ENCODE results near the gene RACK1.

The RACK1 gene

DNA sequence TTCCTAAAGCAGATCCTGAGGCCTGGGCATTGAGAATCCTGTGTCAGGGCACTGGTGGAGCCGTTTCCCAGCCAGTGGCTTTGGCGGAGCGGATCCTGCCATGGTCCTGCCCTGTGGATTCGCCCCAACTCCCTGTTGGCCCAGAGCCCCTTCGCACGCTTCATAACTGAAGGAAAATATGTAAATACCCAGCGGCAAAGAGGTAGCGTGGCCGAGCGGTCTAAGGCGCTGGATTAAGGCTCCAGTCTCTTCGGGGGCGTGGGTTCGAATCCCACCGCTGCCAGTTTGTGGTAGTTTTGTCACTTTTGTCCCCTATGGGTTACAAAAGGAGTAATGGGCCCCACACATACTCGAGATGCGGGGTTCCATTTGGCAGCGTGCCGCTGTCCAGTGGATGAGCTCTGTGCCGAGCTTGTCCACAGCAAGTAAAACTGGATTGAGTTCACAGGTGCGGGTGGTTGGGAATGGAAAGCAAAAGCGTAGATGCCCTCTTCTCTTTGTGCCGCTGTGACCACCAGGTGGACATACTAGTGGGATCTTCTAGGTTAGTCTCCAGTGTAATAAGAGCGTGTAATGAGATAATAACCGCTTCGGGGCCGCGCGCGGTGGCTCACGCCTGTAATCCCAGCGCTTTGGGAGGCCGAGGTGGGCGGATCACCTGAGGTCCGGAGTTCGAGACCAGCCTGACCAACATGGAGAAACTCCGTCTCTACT is 56.0 kb downstream of the RACK1 start:
- no peak for DNase-seq (ENCODE audit: low read depth, low spot score)
- peak overlapping the region; percentile 36; the same call in 1 of the 2 replicates for H3K27ac ChIP-seq
- TF ChIP-seq EZH2 (IDR thresholded peaks at IDR 0.05) (no peak), POLR2AphosphoS5 (IDR thresholded peaks at IDR 0.05; ENCODE audit: borderline replicate concordance, low read depth, low read length) (peak; percentile 17; the same call in 1 of the 2 replicates)
- peak overlapping the region; percentile 100 for H3K4me3 ChIP-seq
- H3K9ac ChIP-seq (ENCODE audit: insufficient read length): peak overlapping the region; percentile 60
- no peaks in the 10 kb centered on the region for H3K9me3 ChIP-seq (ENCODE audit: low read depth, low read length)
- no peaks in the 10 kb centered on the region for H3K36me3 ChIP-seq (ENCODE audit: insufficient read depth, low read length)

DNA sequence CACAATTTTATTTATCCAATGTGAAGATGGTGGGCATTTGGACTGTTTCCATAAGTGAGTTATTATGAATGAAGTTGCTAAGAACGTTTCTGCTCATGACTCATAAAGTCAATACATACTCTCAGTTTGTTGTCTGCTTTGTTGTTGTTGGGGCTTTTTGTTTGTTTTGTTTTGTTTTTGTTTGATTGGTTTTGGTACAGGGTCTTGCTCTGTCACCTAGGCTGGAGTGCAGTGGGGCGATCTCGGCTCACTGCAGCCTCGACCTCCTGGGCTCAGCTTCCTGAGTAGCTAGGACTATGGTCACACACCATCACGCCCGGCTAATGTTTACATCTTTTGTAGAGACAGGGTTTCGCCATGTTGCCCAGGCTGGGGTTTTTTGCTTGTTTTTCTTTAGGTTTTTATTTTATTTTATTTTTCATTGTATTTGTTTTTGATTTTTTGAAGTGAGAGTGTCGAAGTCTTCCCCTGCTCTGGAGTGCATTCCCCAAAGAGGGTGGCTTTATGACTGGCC is 56.7 kb downstream of the RACK1 start:
- Histone ChIP-seq H3K36me3 (ENCODE audit: insufficient read depth, low read length) (no peaks in the 10 kb centered on the region), H3K9me3 (ENCODE audit: low read depth, low read length) (no peaks in the 10 kb centered on the region), H3K27ac (no peak overlapping the region; the same call in 1 of the 2 replicates), H3K4me3 (peak overlapping the region; percentile 100), H3K9ac (ENCODE audit: insufficient read length) (peak overlapping the region; percentile 60)
- no peak for TF ChIP-seq EZH2 (IDR thresholded peaks at IDR 0.05)
- no peak for DNase-seq (ENCODE audit: low read depth, low spot score)
